NCI-H1048 (cell line): ENCODE results near the gene LYPD1.

Experiments
- DNase-seq: peaks from one replicate; lab custom pipeline; 2025; lab: John Stamatoyannopoulos, UW

The LYPD1 gene

DNA sequence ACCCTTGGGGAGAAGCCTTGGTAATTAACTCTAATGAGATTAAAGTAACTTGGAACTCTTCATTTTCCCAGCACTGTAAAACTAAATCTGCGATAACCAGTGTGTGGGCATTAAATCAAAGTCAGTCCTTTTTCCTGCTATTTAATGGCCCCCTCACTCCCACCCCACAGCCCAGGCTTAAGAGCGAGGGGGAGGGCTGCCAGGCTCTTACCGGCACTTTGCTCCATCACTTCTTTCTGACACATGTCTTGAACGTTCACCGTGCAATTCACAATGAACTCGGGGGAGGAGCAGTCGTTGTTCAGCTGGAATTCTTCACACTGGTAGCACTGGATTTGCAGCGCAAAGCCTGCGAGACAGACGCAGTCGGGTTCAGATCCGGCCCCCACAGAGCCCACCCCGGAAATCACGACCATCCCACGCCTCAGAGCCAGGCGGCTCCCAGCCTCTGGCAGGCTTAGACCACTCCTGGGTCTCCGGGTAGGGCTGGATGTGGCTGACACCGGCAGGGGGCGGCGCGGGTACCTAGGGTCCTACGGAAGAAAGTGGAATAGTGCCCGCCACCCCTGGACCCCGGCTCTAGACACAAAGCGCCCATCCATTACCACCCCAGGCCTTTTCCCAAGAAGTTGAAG lies 1.7 kb downstream of the LYPD1 start:
- DNase-seq, result no peak

DNA sequence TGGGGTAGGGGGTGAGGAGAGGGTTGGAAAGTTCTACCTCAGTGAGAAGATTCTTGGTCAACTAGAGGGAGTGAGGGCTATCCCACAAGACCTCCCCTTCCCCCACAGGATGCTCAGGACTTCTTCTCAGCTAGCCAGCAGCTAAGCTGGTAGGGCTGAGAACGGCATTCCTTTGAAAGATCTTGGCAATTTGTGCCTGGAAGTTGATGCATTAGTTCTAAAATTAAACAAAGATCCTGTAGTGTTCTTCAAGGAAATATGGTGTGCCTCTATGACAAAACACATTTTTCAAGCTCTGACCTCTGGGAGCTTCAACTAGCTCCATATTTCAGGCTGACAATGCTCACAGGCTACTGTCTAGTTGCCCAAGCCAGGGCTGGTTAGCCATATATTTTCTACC lies 2.3 kb downstream of the LYPD1 start:
- no peak for DNase-seq

DNA sequence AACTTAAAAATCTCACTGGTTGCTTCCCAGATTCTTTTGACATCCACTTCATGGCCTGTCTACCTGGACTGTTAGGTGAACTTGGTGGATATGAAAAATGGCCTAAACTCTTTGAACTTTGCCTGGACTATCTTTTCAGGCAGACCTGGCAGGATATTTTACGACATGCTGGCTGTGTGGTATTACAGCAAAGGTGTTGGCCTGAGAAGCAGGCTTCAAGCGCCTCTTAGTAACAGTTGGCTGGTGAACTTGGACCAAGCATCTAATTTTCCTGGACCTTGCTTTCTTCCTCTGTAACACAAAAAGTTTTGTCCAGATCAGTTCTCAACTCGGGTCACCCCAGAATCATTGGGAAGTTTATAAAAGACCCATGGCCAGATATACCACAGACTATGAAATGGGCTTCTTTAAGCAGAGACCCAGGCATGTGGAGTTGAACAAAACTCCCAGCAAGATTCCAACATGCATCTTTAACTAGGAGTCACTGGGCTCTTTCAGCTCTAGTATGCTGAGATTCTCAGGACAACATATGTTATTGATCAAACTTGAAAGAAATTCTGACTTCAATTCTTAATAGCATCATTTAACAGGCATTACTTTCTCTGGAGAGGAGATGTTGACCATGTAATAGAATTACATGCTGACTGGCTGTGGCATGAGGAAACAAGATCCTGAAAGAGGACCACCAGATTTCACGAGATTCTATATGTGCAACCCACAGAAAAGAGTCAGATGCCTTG lies 4.4 kb downstream of the LYPD1 start:
- no peak for DNase-seq

DNA sequence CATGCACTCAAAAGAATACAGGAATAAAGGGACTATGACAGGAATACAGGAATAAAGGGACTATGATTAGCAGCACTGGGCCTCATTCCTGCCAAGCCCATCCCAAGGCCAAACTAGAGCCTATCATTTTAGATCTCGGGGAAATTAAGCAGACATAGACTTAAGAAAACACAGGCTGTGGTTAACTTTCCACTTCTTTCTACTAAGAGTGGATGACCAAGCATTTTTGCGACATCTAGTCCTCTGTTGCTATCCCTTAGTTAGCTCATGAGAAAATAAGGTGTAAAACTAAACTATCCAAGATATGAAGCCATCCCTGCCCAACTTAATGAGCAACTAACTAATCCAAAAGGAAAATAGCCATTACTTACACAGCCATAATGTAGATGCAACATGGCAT lies 5.9 kb downstream of the LYPD1 start:
- no peak for DNase-seq

DNA sequence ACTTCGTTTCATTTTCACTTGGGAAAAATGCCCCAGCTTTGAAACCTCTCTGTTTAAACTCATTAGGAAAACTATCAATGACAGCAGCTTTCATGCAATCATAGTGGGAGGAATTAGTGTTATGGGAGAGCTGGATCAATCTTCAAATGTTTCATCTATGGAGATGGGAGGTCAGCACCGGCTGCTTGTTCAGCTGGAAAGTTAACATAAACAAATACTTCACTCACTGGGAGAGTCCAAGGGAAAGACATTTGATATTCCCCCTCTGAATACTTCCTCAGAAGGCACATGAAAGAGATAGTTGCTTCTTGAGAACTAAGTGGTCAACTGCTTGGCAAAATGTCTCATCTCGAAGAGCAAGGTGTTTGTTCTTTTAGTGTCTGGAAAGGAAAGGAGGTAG lies 7.3 kb downstream of the LYPD1 start:
- DNase-seq, result no peak

DNA sequence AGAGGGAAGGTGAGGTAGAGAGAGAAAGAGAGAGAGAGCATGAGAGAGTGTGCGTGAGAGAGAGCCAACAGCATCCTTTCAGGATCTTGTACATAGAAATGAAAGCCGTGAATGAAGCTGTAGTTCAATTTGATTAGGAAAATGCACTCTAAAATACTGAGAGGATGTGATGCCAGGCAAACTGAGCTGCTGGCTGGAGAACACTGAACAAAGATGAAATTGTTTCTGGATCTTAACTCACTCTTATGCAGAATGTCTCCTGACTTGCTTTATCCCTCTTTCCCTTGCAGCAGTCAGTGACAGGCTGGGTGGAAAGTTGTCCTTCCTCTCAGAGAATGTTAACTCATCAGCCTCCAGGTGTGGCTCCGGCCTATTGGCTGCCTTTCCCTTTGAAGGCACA lies 10.7 kb downstream of the LYPD1 start:
- DNase-seq, result no peak

DNA sequence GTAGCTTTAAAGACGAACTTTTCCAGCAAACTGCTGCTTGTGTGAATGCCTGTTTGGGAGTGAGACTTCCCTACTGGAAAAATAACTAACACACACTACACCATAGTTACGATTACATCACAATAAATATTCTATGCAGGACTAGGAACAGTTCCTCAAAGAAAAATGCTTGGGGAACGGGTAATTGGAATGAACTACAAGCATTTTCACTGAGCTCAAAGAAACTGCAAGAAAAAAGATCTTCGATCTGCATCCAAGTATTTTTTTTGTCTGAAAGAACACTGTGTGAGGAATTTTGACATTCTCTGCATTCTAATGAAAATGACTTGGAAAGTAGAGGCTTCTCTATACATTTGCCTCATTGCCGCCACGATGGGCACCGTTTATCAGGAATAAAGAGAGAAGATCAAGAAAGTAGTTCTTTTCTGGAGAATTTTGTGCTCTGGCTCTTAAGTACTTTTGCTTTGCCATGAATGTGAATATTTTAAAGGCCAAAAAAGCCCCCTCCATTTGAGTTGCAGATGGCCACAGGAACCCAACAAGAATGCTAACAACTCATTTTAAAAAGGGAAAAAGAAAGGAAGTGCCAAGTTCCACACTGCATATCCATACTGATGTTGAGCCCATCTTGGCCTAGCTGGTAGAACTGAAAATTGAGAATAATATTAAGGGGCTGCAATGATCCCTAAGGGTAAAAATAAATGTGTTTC lies 13.6 kb downstream of the LYPD1 start:
- DNase-seq, result no peak

DNA sequence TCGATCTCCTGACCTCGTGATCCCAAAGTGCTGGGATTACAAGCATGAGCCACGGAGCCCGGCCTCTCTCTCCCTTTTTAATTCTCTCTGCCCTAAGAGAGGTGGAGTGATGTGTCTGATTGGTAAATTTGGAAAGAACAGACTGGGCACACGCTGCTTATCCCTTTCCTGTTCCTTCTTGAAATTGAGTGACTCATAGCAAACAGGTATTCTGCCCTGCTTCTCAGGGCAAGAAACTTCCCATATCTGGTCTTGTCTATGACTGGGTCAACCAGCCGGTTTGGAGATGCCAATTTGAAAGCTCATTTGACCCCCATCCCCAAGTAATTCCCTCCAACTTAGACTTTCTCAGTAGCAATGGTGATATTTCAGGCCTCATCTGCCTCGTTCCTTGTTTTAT lies 15.0 kb downstream of the LYPD1 start:
- no peak for DNase-seq

DNA sequence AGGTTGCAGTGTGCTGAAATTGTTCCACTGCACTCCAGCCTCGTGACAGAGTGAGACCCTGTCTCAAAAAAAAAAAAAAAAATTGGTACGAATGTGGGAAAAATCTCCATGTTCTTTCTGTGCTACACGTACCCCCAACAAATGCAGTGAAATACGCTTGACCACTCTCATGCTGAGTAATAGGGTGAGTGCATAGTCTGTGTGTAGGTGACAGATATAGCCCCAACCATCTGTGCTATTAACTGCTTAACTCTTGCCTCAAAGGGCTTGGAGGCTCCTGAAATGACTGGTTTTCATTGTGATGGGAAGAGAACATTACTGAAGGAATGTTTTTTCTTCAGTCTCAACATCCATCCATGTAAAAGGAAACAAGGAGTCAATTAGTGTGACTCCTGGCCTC lies 15.7 kb downstream of the LYPD1 start:
- DNase-seq, result no peak

DNA sequence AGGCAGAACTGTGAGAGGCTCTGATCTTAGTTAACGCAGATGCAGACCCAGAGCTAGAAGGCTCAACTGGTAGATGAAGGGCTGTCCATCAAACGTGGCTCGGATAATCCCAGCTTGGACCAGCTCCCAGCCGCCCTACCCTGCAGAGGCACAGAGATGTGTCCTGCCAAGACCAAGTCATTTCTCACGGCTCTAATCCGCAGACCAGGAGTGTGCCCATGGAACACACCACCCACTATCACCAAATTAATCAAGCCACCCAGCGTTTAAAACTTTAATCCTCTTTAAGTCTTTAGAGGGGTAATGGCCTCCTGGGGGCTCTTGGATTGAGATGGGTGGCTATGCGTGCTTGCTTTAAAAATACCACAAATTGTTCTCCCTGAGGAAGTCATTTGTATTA lies 17.5 kb downstream of the LYPD1 start:
- no peak for DNase-seq

DNA sequence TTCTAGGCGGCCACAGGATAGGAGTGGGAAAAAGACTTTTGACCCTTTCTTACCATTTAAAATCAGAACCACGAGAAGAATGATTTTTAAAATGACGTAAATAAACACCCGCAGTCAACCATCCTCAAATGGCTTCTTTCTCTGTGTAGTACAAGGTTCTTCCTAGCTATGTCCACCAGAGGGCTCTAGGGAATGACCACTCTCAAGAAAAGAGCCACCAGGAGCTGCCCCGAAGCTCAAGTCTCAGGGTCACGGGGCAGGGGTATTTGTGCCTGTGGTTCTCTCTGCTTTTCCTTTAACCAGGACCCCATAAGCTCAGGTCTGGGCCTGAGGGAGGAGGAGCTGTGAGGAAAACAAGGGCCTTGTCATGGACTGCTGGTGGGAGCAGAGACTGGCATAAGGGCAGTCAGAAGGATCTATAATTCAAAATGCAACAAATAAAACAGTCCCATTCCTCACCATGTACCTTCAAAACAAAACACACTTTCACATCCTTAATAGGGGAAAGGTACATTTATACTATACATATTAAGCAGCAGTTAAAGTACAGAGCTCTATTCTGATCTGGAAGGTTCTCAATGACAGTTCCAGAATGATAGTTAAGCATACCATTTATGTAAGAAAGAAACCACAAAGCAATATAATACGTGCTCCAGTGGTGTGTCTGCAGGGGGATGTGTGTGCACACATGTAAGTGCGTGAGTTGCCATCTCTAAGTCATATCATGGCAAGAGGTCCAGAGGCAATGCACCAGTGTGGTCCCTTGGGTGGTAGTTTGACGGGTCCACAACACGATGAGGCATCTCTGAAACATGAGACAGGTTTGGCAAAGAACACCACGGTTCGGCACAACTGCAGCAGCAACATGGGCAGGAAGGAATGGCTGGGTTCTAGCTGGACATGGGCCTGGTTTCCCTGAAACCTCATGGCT lies 18.6 kb downstream of the LYPD1 start:
- no peak for DNase-seq

DNA sequence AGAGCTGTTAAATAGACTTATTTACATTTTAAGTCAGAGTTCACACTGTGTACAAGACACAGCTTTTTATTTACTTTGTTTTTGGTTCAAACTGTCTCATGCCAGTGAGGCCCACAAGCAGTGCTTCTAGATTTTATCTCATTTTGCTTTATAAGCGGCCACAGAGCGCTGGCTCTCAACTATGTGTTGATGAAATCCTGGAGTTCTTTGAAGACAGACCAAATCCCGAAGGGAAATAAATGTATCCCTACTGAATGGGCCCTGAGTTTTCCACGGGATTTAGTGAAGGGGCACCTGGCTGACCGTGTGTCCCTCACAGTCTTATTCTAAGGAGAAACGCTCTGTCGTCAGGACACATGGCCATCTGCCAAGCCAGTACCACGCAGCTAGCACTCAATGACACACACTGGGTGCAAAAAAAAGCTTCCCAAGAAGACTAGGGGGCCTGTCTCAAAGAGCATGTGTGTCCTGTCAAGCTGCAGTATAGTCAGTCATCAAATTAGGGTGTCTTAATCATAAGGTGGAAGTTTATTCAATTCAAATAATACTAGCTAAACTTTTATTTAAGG lies 23.4 kb downstream of the LYPD1 start:
- DNase-seq, result no peak

DNA sequence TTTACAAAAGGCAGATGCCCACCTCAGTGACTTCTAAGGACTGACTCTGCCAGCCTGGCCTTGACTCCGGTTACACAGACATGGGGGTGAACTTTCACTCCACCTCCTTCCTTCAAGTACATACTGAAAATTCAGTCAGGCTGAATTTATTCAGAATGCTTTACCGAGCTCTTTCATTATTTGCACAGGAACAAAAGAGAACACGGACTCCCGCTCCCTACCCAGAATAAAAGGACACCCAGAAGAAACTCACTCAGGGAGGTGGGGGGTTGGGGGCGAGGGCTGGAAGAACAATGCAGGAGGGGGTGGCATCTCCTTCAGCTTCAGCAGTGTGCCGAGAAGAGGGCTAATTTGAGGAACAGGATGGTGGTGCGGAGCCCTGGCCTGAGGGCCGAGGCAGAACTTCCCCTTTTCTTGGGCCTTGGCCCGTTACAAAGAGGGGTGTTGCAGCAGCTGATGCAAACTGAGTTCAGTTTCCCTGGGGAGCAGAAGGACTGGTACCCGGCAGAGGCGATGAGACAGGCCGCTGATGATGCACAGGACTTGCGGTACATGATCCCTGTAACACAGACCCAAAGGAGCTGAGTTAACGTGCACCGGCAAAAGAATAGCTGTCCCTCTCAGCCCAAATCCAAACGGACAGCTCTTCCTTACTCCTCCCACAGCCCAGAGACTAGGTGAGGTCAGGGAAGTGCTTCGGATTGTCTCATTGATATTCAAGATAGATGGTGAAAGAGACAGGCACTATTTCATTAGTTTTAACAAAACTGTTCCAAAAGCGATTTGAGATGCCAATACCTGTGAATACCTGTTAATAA lies 24.1 kb downstream of the LYPD1 start:
- no peak for DNase-seq

DNA sequence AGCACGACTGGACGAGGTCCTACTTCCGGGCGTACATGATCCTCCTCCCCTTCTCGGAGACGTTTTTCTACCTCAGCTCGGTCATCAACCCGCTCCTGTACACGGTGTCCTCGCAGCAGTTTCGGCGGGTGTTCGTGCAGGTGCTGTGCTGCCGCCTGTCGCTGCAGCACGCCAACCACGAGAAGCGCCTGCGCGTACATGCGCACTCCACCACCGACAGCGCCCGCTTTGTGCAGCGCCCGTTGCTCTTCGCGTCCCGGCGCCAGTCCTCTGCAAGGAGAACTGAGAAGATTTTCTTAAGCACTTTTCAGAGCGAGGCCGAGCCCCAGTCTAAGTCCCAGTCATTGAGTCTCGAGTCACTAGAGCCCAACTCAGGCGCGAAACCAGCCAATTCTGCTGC lies 24.8 kb downstream of the LYPD1 start:
- no peak for DNase-seq

DNA sequence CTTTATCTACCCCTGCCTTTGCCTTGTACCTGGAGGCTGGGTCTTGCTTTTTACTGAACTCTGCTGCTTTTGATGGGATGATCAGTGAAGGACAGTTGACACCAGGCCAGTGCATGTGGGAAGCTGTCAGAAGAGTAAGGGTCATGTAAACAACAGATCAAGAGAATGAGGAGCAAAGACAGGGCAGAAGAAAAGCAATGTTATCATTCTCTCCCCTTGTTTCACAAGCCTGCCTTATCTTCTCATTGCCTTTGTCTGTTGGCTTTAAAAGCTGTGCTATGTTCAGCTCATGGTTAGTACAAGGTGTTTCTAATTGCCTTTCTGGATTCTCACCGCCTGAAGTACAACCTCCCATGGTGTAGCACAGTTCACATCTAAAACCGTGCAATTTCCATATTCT lies 27.6 kb downstream of the LYPD1 start:
- no peak for DNase-seq

DNA sequence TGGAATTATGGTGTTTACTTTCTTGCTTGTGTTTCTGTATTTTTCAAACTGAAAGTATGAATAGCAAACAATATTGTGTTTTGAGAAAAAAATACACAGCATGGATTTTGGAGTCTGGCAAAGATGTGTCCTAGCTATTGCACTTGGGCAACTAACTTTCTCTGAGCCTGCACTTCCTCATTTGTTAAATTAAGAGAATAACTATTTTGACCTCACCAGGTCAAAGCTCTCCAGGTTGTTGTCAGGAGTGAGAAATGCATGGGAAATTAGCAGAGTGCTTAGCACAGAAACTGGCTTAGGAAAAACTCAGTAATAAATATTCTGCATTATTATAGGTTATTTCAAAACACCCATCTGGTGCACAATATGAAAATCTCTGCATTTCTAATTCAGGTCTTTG lies 28.2 kb downstream of the LYPD1 start:
- no peak for DNase-seq

DNA sequence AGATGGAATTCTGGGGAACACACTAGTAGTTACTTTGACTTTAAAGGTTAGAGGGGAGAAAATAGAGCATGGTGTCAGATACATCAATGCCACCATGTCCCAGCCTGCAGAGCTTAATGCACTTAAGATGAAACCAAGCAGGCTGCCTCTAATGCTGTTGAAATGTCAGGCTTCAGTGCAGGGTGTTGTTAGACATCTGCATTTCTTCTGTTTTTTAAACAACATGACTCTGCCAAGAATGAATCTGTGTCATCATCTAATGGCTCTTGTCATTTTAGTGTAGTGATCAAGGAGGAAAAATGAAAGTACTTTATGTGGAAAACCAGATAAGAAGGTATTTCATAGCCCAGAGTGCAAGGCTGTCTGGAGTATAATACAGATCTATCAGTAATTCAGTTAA lies 29.9 kb downstream of the LYPD1 start:
- DNase-seq, result no peak

DNA sequence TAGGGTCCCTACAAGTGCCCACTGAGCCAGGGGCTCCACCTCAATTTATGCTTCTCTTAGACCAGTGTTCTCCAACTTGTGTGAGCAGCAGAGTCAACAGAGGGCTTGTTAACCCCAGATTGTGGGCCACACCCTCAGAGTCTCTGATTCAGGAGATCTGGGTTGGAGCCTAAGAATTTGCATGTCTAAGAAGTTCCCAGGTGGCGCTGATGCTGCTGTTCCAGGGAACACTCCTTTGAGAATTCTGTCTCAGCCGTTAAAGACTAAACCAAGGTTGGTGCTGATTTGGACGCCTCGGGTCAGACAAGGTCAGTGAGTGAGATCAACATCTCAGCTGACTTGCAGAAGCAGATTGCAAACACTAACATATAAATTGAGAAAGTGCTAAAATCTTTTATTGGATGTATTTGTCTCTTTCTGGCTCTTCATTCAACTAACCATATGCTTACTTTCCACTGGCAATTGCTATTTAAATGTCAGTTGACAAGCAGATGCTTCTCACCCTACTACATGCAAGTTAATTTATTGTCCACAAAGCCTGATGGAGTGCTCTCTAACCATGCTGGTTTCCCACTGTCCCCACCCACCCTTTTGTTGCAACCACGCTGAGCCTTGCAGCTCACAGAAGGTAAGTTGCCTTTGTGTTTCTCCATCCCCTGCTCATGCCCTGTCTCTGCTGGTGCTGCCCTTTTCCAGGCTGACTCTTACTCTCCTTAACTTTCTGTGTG lies 31.5 kb downstream of the LYPD1 start:
- no peak for DNase-seq

DNA sequence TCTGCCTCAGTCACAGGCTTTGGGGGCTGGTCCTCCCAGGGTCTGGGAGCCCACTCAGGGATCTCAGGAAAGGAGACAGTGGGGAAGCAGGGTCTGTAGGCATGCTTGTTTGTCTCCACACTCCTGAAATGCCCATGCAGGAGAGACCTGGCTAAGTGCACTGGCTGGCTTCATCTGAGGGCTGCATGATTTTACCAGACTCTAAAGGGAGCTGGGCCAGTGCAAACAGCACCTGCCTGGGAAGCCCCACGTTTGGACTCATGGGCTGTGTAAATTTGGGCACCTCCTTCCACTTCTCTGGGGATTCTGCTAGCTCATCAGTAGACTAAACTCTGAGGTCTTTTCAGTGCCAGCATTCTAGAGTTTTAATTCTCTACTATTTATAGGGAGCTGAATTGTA lies 33.7 kb downstream of the LYPD1 start:
- DNase-seq, result no peak

DNA sequence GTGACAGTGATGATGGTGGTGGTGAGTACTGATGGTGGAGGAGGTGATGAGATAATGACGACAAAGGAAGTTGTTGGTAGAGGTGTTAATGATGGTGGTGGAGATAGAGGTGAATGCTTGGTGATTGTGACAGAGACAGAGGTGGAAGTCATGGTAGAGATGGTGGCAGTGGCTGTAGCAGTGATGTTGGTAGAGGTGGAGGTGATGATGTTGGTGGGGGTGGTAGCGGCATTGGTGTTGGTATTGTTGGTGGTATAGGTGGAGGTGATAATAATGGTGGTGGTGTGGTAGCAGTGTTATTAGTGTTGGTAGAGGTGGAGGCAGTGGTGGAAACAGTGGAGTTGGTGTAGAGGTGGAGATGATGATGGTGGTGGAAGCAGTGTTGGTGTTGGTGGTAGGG lies 36.4 kb downstream of the LYPD1 start:
- DNase-seq, result no peak
